Smooth muscle cell of the brain vasculature (primary cell): ENCODE measurements around the gene FNDC11.

Experiments used
- DNase-seq: peaks from one replicate; pipeline ENCODE4 v3.0.0-alpha.2; 2012; ENCODE audit warnings: low read depth, low spot score

FNDC11 gene

DNA sequence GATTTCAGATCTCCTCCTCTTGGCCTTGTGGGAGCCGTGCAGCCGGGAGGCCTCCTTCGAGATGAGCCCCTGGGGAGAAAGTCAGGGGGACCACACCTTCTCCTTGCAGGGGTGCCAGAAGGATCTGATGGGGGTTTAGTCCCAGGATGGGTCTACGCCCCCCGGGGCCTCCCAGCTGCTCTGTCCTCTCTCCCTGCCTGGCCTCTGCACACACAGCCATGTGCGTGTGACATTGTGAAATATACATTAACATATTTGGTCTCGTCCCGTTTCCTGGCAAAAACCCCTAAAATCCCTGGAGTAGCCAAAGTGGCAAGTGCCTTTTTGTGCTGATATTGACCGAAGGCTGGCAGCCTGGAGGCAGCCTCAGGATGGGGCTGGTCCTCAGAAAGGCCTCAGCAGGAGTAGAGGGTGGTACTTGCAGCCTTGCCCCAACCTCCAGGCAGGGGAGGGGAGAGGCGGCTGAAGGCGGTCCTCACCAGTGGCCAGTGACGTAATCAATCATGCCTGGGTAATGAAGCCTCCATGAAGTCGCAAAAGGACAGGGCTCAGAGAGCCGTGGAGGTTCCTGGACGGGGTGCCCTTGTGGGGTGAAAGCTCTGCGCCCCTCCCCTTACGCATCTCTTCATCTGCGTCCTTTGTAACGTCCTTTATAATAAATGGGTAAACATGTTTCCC is 25.2 kb downstream of the FNDC11 start:
- no peak for DNase-seq

DNA sequence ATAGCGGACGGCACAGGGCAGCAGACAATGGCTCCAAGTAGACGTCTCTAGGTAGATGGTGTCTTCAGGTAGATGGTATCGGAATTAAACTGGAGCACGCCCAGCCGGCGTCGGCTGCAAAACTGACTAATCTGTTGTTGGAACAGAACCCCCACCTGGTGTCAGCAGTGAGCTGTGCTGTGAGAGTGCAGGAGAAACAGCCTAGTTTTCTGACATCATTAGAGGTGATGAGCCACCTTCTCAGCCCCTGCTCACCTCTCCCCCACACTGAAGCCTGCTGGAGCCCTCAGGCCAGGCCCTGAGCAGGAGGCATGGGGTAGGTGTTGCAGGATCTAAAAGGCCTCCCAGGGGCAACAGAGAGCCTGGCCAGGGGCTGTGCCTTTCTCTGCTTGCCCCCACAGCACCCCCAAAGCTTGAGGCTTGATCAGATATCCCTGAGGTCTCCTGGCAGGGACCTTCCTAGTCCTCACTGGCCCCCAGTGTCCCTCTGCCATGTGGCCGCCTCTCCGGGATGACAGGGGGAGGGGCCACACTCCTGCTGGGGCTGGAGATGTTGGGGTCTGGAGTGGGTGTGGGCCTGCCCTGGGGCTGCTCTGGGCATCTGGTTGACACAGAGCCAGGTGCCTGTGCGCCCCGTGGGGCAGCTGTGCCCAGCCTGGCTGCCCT is 27.0 kb downstream of the FNDC11 start:
- no peak for DNase-seq

DNA sequence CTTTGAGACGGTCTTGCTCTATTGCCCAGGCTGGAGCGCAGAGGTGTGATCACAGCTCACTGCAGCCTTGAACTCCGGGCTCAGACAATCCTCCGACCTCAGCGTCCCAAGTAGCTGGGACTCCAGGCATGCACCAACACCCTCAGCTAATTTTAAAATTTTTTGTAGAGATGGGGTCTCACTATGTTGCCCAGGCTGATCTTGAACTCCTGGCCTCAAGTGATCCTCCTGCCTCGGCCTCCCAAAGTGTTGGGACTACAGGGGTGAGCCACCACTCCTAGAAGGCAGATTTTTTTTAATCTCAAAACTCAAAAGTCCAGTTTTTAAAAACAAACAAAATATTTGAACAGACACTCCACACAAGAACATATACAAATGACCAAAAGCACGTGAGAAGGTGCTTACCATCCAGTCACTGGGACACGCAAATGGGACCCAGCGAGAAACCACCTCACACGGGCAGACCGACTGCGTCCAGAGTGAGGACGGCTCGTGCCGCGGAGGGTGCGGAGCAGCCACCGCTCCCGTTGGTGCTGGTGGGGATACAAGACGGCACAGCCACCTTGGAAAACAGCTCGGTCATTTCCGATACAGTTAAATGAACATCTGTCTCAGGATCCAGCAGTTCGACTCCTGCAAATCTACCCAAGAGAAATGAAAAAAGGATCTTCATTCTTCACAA is 28.6 kb downstream of the FNDC11 start:
- no peak for DNase-seq

DNA sequence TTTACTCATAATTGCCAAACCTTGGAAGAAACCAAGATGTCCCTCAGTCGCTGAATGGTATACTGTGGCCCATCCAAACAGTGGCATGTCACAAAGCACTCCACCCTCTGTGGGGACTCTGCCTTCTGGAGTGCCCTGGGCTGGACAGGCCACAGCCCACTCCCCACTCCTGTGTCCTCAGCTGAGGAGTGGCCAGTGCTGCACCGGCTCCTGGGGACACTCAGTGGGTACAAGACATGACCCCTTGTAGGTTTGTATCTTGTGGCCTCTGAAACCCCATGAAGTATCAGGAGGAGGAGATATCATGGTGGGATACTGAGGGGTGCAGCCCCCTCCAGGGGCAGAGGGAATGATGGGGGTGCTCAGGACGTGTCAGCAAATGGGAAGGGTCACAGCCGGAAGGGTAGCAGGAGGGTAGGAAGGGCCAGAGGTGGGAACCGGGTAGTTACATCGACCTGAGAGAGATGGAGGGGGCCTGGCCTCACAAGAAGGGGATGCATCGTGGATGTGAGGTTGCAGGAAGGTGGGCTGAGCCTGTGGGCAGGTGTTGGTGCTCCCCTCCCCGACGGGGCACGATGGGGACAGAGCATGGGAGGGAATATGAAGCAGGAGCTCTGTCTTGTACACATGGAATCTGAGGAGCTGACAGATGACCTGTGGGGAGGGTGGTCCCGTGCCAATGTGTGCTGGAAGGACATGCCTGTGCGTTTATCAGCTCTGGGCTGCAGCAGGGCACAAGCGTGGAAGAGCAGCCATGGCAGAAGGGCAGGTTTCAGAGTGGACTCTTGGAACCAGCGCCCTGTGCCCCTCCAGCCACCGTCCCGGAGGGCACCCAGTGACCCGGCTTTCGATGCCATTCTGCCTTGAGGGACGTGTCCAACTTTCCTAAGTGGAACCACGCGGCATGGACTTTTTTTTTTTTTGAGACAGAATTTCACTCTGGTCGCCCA is 31.9 kb downstream of the FNDC11 start:
- DNase-seq, result no peak

DNA sequence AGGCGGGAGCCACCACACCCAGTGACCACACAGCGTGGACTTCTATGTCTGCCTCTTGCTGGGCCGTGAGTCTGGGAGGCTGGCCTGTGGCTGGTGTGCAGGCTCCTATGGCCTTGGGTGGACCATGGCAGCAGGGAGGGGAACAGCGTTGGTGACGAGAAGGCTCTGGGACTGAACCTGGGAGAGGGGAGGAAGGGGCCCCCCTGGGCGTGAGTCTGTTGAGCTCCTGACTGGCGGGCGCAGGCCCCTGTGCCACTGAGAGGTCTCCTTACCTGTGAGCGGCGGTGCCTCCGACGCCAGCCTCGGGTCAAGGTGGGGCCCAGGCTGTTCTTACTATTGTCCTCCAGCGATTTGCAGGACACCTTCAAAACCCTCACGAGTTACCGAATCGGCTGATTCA is 32.8 kb downstream of the FNDC11 start:
- DNase-seq, result no peak

DNA sequence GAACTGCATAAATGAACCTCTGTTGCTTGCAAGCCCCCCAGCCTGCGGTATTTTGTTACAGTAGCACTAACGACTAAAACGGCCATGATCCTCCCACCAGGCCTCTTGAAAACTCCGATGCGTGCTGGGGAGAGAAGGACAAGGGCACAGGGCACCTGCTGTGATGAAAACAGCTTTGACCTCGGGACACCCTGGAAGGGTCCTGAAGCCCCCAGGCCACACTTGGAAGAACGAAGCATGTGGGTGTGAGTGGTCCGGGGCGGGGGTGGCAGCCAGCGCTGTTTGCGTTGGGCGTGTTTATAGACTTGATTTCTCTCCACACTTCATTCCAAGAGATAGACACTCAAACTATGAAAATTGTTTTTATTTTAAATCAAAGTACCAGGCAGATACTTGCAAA is 33.3 kb downstream of the FNDC11 start:
- DNase-seq, result no peak

DNA sequence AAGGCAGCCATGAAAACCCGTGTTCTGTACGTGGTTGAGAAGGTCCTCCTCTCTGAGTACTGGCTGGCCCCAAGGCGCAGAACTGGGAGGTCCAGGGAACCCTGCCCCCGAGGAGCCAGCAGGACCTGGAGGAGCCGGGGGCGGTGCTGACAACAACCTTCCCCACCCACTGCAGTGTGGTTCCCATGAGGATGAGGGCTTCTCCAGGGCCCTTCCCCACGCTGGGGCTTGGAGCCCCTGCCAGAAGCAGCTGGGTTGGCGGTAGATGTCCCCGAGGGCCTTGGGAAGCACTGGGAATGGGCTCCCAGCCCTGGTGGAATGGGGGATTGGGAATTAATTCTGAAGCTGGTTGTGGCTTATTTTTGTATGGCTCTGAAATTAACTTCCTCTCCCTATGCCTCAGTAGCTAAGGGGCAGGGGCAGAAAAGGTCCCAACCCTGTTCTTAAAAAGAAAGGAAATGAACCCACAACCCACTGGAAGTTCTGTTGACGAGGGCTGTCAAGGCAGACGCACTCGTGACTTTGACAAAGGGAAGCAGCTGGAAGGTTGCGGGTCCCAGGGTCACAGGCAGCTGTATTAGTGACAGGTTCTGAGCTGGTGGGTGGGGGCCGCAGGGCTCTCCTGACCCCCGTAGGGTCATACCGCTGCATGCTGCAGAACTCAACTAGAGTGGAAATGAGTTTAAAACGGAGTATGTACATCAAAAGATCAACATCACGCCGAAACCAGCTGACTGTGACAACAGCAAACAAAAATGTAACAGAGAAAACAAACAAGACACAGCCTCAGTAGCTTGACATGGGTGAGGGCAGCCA is 34.0 kb downstream of the FNDC11 start:
- DNase-seq, result no peak

DNA sequence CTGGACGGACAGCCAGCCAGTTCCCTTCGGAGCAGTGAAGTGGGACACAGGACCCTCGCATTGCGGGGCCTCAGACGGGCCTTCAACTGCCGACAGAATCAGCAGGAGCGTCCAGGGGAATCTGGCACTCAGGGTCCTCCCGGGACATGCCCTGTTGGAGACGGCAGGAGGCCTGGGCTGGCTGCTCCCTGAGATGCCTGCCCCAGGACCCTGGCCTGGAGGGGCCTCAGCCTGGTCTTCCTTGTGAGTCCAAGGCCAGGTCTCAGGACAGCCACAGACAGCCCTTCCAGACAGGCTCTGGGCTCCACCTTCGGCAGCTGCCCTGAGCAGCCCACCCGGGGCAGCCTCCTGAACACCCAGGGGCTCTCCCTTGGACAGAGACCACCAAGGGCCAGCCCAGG is 34.7 kb downstream of the FNDC11 start:
- no peak for DNase-seq

DNA sequence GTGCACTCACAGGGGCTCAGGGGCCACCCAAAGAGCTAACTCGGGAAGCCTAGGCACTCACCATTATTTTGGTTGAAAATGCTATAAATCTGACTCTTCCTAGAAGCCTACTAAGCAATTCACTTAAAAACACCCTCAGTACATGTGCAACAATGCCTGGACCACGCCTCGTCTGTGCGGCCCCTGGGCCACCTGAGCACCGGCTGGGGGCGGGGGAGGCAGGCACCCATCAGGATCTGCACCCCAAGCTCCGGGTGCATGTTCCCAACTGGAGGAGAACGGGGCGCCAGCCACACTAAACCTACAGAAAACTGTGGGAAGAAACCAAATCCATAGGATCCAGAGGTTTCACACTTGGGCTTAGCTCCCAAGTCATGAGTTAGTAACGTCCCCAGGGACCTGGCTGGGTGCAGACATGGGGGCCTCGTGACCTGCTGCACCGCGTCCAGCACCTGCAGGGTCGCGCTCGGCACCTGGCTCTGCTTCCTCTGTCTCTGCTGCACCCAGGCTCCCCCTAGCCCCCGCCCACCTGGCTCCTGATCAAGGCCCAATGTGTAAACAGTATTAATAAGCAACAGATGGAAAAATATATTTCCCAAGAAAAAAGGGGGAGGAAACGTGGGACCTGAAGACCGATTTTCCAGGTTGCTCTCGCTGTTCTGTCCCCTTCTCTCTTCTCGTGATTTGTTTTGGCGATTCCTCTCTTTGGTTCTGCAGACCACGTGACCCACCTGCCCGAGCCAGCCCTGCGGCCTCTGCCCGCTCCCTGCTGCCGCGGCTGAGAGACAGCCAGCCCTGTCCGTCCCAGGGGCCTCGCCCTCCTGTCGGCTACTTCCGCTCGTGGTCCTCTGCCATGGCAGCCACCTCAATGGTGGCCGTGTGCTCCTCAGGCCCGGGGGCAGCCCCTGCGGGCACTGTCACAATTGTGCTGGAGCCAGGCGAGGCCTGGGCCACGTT is 35.6 kb downstream of the FNDC11 start:
- DNase-seq, result no peak

DNA sequence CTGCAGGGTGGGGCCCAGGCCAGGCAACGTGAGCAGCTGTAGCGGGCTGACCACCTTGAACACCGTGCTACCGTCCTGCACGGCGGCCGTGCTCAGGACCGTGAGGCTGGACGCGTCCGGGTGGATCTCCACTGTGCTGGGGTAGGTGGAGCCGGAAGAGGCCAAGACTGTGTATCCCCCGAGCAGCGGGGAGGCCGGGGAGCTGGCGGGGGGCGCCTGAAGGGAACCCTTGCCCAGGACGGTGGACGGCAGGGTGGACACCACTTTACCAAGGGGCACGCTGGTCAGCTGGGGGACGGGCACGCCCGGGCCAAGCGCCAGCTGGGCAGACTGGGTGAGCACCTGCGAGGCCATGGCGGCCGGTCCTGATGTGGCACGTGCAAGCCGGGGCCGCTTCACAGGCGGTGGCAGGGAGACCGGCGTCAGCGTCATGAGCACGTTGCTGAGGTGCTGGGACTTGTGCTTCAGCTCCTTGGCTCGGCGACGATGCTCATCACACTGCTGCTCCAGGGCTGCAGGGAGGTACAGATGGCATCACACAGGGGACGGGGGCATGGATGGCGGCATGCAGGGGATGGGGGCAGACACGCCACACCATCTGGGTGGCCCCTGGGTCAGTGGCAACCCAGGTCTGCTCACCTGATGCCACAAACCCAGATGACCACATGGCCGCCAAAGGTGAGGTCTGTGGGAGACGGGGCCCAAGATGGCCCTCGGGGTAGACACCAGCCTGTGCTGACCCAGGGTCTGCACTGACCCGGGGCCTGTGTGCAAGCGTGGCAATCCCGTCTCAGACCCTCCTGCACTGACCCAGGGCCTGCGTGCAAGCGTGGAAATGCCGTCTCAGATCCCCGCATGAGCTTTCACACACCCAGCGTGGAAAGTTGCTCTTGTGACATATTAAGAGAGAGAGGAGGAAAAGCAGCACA is 36.5 kb downstream of the FNDC11 start:
- DNase-seq, result no peak

DNA sequence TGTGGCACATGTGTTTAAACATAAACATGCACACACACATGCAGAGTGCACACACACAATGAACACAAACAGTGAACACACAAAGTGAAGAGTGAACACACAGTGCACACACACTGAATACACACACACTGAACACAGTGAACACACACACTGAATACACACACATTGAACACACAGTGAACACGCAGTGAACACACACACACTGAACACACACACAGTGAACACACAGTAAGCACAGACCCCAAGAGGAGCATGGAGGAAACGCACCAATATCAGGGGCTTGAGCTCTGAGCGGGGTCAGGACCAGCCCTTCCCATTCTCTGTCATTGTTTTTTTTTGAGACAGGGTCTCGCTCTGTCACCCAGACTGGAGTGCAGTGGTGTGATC is 37.2 kb downstream of the FNDC11 start:
- no peak for DNase-seq

DNA sequence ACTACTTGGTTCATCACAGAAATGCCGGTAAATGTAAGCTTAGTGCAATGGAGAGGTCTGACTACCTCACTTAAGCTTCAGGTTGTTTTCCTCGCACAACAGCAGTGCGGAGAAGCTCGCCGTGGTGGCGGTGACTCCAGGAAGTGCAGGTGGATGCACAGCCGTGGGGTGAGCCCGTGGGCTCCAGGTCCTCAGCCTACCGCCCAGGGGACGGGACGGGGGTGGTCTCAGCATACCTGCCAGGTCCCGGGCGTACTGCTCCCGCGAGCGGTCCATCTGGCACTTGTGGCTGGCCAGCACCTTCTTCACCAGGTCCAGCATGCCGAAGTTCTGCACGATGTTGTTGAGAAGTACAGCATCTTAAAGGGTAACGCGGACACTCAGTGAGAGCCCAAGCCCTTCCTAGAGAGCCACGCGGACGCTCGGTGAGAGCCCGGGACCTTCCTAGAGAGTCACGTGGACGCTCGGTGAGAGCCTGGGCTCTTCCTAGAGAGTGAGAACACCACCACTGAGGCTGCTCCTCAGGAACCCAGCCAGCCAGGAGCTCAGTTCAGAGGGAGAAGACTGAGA is 37.9 kb downstream of the FNDC11 start:
- no peak for DNase-seq

DNA sequence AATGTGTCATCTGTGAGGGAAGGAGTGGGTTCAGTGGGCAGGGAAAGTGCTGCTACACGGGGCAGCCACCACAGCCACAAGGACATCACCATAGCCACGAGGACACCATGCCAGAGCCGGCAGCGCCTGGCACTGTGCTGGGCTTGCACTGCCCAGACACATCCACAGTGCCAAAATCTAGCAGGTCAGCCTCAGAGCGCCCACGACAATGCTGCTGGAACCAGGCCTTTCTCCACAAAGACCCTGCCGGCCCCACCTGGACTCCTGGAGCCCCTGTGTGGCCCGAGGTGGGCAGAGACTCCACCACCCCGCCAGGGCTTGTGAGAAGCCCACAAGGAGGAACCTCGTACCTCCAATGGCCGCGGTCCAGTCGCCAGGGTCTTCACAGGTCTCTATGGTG is 38.7 kb downstream of the FNDC11 start:
- no peak for DNase-seq

DNA sequence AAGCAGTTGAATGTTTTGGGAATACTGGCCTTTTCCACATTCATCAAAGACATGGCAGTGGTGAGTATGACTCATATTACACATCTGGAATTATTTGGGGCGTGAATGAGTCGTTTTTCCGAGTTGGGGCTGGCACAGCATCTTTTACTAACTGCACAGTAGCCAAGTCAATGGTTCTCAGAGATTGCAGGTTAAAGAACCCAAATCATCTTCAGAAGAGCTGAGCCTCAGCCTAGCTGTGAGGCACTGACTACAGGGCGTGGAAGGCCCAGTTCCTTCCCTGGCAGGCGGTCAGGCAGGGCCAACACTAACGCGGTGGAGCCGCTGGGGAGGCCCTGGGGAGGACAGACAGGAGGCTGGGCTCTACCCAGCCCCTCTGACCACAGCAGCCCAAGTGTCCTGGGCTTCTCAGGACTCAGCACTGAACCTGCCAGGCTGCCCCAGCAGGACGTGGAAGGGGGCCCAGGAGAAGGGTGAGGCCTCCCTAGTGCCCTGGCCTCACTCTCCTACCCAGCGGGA is 40.1 kb downstream of the FNDC11 start:
- DNase-seq, result no peak

DNA sequence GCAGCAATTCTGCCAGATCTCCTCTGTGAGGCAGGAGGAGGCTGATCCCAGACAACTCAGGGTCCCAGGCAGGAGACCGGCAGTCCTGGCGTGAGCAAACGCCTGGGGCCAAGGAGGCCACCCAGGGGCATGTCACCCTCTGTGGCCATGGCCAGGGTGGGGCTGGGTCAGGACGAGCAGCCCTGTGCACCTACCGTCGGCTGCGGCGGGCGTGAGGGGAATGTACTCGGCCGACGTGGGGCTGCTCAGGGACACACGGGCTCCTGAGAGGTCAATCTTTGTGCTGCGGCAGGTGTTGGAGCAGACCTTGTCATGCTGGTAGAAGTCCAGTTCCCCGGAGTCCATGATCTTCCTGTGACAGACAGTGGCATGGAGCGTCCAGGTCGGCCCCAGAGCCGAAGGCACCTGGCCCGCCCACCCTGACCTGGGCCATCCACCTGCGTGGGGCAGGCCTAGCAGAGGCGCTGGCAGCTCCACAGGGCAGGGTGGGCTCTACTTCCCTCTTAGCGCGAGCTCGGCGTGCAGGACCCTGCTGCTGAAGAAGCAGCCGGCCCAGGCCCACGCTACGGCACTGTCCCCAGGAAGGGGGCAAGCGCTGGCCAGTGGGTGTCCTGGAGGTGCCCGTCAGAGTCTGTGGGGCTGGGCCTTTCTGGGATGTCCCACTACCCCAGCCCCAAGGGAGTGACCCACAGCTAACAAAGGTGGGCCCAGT is 41.6 kb downstream of the FNDC11 start:
- DNase-seq, result no peak

DNA sequence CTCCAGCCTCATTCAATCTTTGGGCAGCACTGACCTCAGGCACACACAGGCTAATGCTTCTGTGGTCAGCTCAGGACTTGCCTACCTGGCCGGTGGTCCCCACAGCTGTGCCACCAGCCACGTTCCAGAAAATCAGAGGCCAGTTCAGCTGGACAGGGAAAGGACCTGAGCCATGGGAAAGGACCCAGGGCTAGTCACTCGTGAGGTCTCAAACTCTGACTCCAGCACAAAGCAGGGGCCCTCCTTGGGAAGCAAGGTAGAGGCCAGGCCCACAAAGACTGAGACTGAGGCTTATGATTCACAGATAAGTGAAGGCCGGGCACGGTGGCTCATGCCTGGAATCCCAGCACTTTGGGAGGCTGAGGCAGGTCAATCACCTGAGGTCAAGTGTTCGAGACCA is 42.5 kb downstream of the FNDC11 start:
- DNase-seq, result no peak

DNA sequence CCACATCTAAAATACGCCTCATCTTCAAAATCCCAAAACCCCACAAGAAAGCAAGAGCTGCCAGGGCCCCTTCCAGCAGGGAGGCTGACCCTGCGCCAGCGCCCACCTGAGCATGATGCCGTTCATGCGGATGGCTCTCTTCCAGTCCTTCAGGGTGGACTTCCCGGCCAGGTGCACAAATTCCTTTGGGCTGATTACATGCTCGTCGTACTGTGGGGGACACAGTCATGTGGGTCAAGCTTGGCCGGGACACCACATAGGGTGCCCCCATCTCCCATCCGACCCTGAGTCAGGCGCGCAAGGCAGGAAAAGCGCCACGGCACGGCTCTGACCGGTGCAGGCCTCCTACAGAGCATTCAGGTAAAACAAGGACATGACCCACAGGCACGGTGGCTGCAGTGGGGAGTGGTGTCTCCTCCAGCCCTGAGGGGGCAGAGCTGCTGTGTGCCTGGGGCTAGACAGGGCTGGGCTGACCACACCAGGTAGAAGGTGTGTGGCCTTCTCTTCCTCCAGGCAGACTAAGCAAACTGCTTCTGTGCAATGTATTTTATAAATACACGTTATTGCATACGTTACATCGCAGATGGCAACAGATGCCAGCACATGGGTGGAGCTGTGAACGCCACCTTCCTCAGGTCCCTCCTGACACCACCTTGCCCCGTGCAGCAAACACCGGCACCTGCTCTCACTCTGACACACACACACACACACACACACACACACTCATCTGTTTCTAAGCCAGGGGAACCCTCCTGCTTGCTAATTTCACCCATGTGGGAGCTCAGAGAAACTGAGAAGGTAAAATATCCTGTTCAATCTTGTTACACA is 43.9 kb downstream of the FNDC11 start:
- DNase-seq, result no peak
